ENCODE results near the gene ITPR2. TPM values are rescaled to one million over a fixed set of nuclear protein-coding genes. Genes with fewer than 3 reads are reported as not detected.

ITPR2 gene
- total and polyA plus RNA-seq, 2 experiments from 2014 or later, result 5.0 to 9.1 TPM

- H3K9ac ChIP-seq, result no peak overlapping the region
These were observed 84.1 kb downstream of the ITPR2 start for GRCh38 chr12:26748741-26749431.

GRCh38 chr12:26748412-26748740, 84.6 kb downstream of the ITPR2 start:
- no peaks in the 10 kb centered on the region for H4K20me1 ChIP-seq (ENCODE audit: insufficient read depth)
- H3K27me3 ChIP-seq (replicated peaks; ENCODE audit: insufficient read depth), result no peaks in the 10 kb centered on the region
- no peak overlapping the region for H3K9ac ChIP-seq
- TF ChIP-seq EZH2 (IDR thresholded peaks at IDR 0.05; ENCODE audit: insufficient read depth, poor library complexity, severe bottlenecking) (no peak), EZH2phosphoT487 (IDR thresholded peaks at IDR 0.05; ENCODE audit: insufficient read depth, low read depth) (no peak)
- H2AFZ ChIP-seq, result no peak overlapping the region
- H3K4me1 ChIP-seq (ENCODE audit: insufficient read depth), result peaks cover 33% of the 10 kb centered on the region
- peak overlapping the region; percentile 33 for H3K4me2 ChIP-seq (ENCODE audit: unreplicated experiment)
- DNase-seq, result no peak
- no peak overlapping the region for H3K4me3 ChIP-seq
- in situ Hi-C loops (cut with MboI), result no loop called here
- no peaks in the 10 kb centered on the region for H3K36me3 ChIP-seq (ENCODE audit: low read depth)
- no peaks in the 10 kb centered on the region for H3K9me2 ChIP-seq (ENCODE audit: insufficient read depth)
- WGBS, 2 experiments (ENCODE audit: low coverage in 1 of 2, low lambda C conversion rate in 2 of 2, missing lambda C conversion rate in 2 of 2), result 44 to 51% methylated on average over 2 of the region's 2 CpGs
- peaks cover 32% of the 10 kb centered on the region for H3F3A ChIP-seq (ENCODE audit: insufficient read depth)
- no peaks in the 10 kb centered on the region for H3K9me3 ChIP-seq (ENCODE audit: low read depth)
- no peak overlapping the region for H3K27ac ChIP-seq
- H3K79me2 ChIP-seq (ENCODE audit: insufficient read depth), result no peaks in the 10 kb centered on the region

More at GRCh38 chr12:26748741-26749431, 84.1 kb downstream of the ITPR2 start:
- 73 to 74% methylated on average over 4 of the region's 4 CpGs for WGBS, 2 experiments (ENCODE audit: low coverage in 1 of 2, low lambda C conversion rate in 2 of 2, missing lambda C conversion rate in 2 of 2)
- Histone ChIP-seq H4K20me1 (ENCODE audit: insufficient read depth) (no peaks in the 10 kb centered on the region), H3K4me3 (no peak overlapping the region), H3K9me3 (ENCODE audit: low read depth) (no peaks in the 10 kb centered on the region), H3K4me1 (ENCODE audit: insufficient read depth) (peaks cover 33% of the 10 kb centered on the region), H2AFZ (no peak overlapping the region), H3K9me2 (ENCODE audit: insufficient read depth) (no peaks in the 10 kb centered on the region), H3K36me3 (ENCODE audit: low read depth) (no peaks in the 10 kb centered on the region), H3K27ac (no peak overlapping the region), H3K79me2 (ENCODE audit: insufficient read depth) (no peaks in the 10 kb centered on the region), H3K4me2 (ENCODE audit: unreplicated experiment) (peak overlapping the region; percentile 33), H3F3A (ENCODE audit: insufficient read depth) (peaks cover 32% of the 10 kb centered on the region), H3K27me3 (replicated peaks; ENCODE audit: insufficient read depth) (no peaks in the 10 kb centered on the region)
- TF ChIP-seq EZH2 (IDR thresholded peaks at IDR 0.05; ENCODE audit: insufficient read depth, poor library complexity, severe bottlenecking), result no peak
- no peak for TF ChIP-seq EZH2phosphoT487 (IDR thresholded peaks at IDR 0.05; ENCODE audit: insufficient read depth, low read depth)
- in situ Hi-C loops (cut with MboI), result no loop called here
- DNase-seq, result peak; percentile 40

GRCh38 chr12:26746121-26746714, 86.8 kb downstream of the ITPR2 start:
- Histone ChIP-seq H3K4me2 (ENCODE audit: unreplicated experiment) (peak overlapping the region; percentile 34), H2AFZ (no peak overlapping the region), H3K9me3 (ENCODE audit: low read depth) (no peaks in the 10 kb centered on the region), H3F3A (ENCODE audit: insufficient read depth) (peaks cover 32% of the 10 kb centered on the region), H3K27ac (no peak overlapping the region), H3K9ac (no peak overlapping the region), H3K36me3 (ENCODE audit: low read depth) (no peaks in the 10 kb centered on the region), H3K79me2 (ENCODE audit: insufficient read depth) (no peaks in the 10 kb centered on the region), H4K20me1 (ENCODE audit: insufficient read depth) (no peaks in the 10 kb centered on the region), H3K4me1 (ENCODE audit: insufficient read depth) (peaks cover 33% of the 10 kb centered on the region), H3K9me2 (ENCODE audit: insufficient read depth) (no peaks in the 10 kb centered on the region), H3K4me3 (no peak overlapping the region), H3K27me3 (replicated peaks; ENCODE audit: insufficient read depth) (no peaks in the 10 kb centered on the region)
- 51 to 58% methylated on average over 4 of the region's 4 CpGs for WGBS, 2 experiments (ENCODE audit: low coverage in 1 of 2, low lambda C conversion rate in 2 of 2, missing lambda C conversion rate in 2 of 2)
- in situ Hi-C loops (cut with MboI), result no loop called here
- peak; percentile 85 for DNase-seq
- no peak for TF ChIP-seq EZH2phosphoT487 (IDR thresholded peaks at IDR 0.05; ENCODE audit: insufficient read depth, low read depth)
- TF ChIP-seq EZH2 (IDR thresholded peaks at IDR 0.05; ENCODE audit: insufficient read depth, poor library complexity, severe bottlenecking), result no peak

- TF ChIP-seq EZH2 (IDR thresholded peaks at IDR 0.05; ENCODE audit: insufficient read depth, poor library complexity, severe bottlenecking) (no peak), EZH2phosphoT487 (IDR thresholded peaks at IDR 0.05; ENCODE audit: insufficient read depth, low read depth) (no peak)
- H3K4me3 ChIP-seq, result no peak overlapping the region
- H3K9ac ChIP-seq, result no peak overlapping the region
- no peaks in the 10 kb centered on the region for H3K27me3 ChIP-seq (replicated peaks; ENCODE audit: insufficient read depth)
- no peaks in the 10 kb centered on the region for H3K9me2 ChIP-seq (ENCODE audit: insufficient read depth)
- DNase-seq, result no peak
- 64 to 66% methylated on average over 8 of the region's 8 CpGs for WGBS, 2 experiments (ENCODE audit: low coverage in 1 of 2, low lambda C conversion rate in 2 of 2, missing lambda C conversion rate in 2 of 2)
- H3K4me2 ChIP-seq (ENCODE audit: unreplicated experiment), result no peak overlapping the region
- H3F3A ChIP-seq (ENCODE audit: insufficient read depth), result peaks cover 32% of the 10 kb centered on the region
- no peaks in the 10 kb centered on the region for H4K20me1 ChIP-seq (ENCODE audit: insufficient read depth)
- no peaks in the 10 kb centered on the region for H3K36me3 ChIP-seq (ENCODE audit: low read depth)
- in situ Hi-C loops (cut with MboI), result no loop called here
- no peaks in the 10 kb centered on the region for H3K9me3 ChIP-seq (ENCODE audit: low read depth)
- no peaks in the 10 kb centered on the region for H3K79me2 ChIP-seq (ENCODE audit: insufficient read depth)
- no peak overlapping the region for H3K27ac ChIP-seq
- H3K4me1 ChIP-seq (ENCODE audit: insufficient read depth), result peaks cover 33% of the 10 kb centered on the region
- H2AFZ ChIP-seq, result no peak overlapping the region
These were observed 88.1 kb downstream of the ITPR2 start for GRCh38 chr12:26744697-26745440.
